Fibroblast of lung (primary cell): ENCODE data around the gene PSRC1. TPM values are rescaled to one million over a fixed set of nuclear protein-coding genes. Genes with fewer than 3 reads are reported as not detected.

ENCODE experiments used
- DNase-seq, 2 donors: peaks; one replicate each; pipeline versions ENCODE4 v3.0.0 to v3.0.0-alpha.2; 2010; ENCODE audit warnings: low read depth in 2 of 2
- H2AFZ ChIP-seq: 2 replicates; pipeline ENCODE4 v1.5.1; 2012; ENCODE audit warnings: low read length, control low read depth, inconsistent platforms
- H3K27ac ChIP-seq: 2 replicates; pipeline ENCODE4 v1.5.1; 2011; ENCODE audit warnings: low read length, control low read depth; ENCODE audit not compliant: insufficient read depth
- H3K27me3 ChIP-seq: 2 replicates; pipeline ENCODE4 v1.5.1; 2011; ENCODE audit warnings: mild to moderate bottlenecking, low read length; ENCODE audit not compliant: control insufficient read depth, insufficient read depth
- H3K36me3 ChIP-seq: 2 replicates; pipeline ENCODE4 v1.5.1; 2011; ENCODE audit warnings: low read length; ENCODE audit not compliant: control insufficient read depth, insufficient read depth
- H3K4me1 ChIP-seq: 2 replicates; pipeline ENCODE4 v1.5.1; 2011; ENCODE audit warnings: low read length; ENCODE audit not compliant: control insufficient read depth, insufficient read depth; ENCODE audit errors: extremely low read depth
- H3K4me2 ChIP-seq: 2 replicates; pipeline ENCODE4 v1.5.1; 2011; ENCODE audit warnings: low read length, control low read depth; ENCODE audit not compliant: insufficient read depth; ENCODE audit errors: extremely low read depth
- H3K4me3 ChIP-seq, 4 experiments: fragments of 200-600 bp in 1 of 4; sonication (generic) in 1 of 4; replicated peaks in 1 of 4; 2 replicates each; pipeline ENCODE4 v1.5.1; 2011 to 2016; ENCODE audit warnings: low read length in 4 of 4, low read depth in 3 of 4, mild to moderate bottlenecking in 3 of 4, control low read depth in 2 of 4, inconsistent platforms in 1 of 4, mixed read lengths in 1 of 4; ENCODE audit not compliant: insufficient read depth in 1 of 4; ENCODE audit errors: control extremely low read depth in 1 of 4
- H3K79me2 ChIP-seq: 2 replicates; pipeline ENCODE4 v1.5.1; 2012; ENCODE audit warnings: mild to moderate bottlenecking, low read length, inconsistent platforms; ENCODE audit not compliant: control insufficient read depth, insufficient read depth
- H3K9ac ChIP-seq: 2 replicates; pipeline ENCODE4 v1.5.1; 2011; ENCODE audit warnings: mild to moderate bottlenecking, low read length, control low read depth; ENCODE audit not compliant: insufficient read depth
- H3K9me3 ChIP-seq: 2 replicates; pipeline ENCODE4 v1.5.1; 2012; ENCODE audit warnings: low read depth, low read length; ENCODE audit not compliant: control insufficient read depth, insufficient read depth
- H4K20me1 ChIP-seq: 2 replicates; pipeline ENCODE4 v1.5.1; 2011; ENCODE audit warnings: low read length; ENCODE audit not compliant: control insufficient read depth, insufficient read depth; ENCODE audit errors: extremely low read depth
- CTCF ChIP-seq, 2 donors: IDR thresholded peaks in 1 of 2; conservative IDR thresholded peaks in 1 of 2; 1 replicate in 1 of 2; 2 replicates in 1 of 2; pipeline ENCODE4 v1.5.1; 2011 to 2012; ENCODE audit warnings: low read length in 2 of 2, control low read depth in 1 of 2, inconsistent platforms in 1 of 2, low read depth in 1 of 2, mild to moderate bottlenecking in 1 of 2
- EZH2 ChIP-seq: IDR thresholded peaks from 2 replicates; pipeline ENCODE4 v1.5.1; 2012; ENCODE audit warnings: low read length, control low read depth, mild to moderate bottlenecking; ENCODE audit errors: missing control alignments
- polyA plus RNA-seq, 2 donors: library from polyadenylated mRNA; depleted of rRNA in 1 of 2; stranded (reverse) in 1 of 2; unstranded in 1 of 2; fragments of >200 nt; gene quantifications; 2 replicates each; pipeline ENCODE4 v1.2.1, GENCODE V29; 2011 to 2012; ENCODE audit warnings: missing spikeins in 1 of 2
- total RNA-seq: library from RNA; depleted of rRNA; stranded (reverse); fragments of >200 nt; gene quantifications from 2 replicates; pipeline ENCODE4 v1.2.1, GENCODE V29; 2014

Gene PSRC1
- total and polyA plus RNA-seq, 2 donors (not counting 1 experiment from before 2014, with no cell fraction given) = 8.3 to 9.9 TPM

GRCh38 chr1:109254621-109255096 lies 28.3 kb downstream of the PSRC1 start:
- no peak overlapping the region for H3K4me3 ChIP-seq
- no peaks in the 10 kb centered on the region for H4K20me1 ChIP-seq
- H2AFZ ChIP-seq = no peak overlapping the region
- no peaks in the 10 kb centered on the region for H3K27me3 ChIP-seq
- H3K9me3 ChIP-seq = no peaks in the 10 kb centered on the region
- peaks cover 5% of the 10 kb centered on the region for H3K4me1 ChIP-seq
- H3K36me3 ChIP-seq = no peaks in the 10 kb centered on the region
- no peaks in the 10 kb centered on the region for H3K79me2 ChIP-seq
- H3K27ac ChIP-seq = no peak overlapping the region
- DNase-seq = no peak
- no peak for TF ChIP-seq CTCF (conservative IDR thresholded peaks at IDR 0.05 in 1 of 2, IDR thresholded peaks at IDR 0.05 in 1 of 2; ENCODE audit: low read depth in 1 of 2, low read length in 2 of 2)
- H3K9ac ChIP-seq = no peak overlapping the region
- H3K4me2 ChIP-seq = no peak overlapping the region

- H2AFZ ChIP-seq = peak overlapping the region; percentile 30
- no peaks in the 10 kb centered on the region for H3K79me2 ChIP-seq
- no peaks in the 10 kb centered on the region for H3K36me3 ChIP-seq
- no peaks in the 10 kb centered on the region for H3K27me3 ChIP-seq
- no peaks in the 10 kb centered on the region for H4K20me1 ChIP-seq
- peak in 1 of 2 donors; percentile 48 for DNase-seq
- H3K27ac ChIP-seq = no peak overlapping the region
- peaks cover 5% of the 10 kb centered on the region for H3K4me1 ChIP-seq
- H3K9ac ChIP-seq = peak overlapping the region; percentile 16
- no peaks in the 10 kb centered on the region for H3K9me3 ChIP-seq
- TF ChIP-seq EZH2 (no peak), CTCF (conservative IDR thresholded peaks at IDR 0.05 in 1 of 2, IDR thresholded peaks at IDR 0.05 in 1 of 2; ENCODE audit: low read depth in 1 of 2, low read length in 2 of 2) (no peak)
- no peak overlapping the region for H3K4me2 ChIP-seq
- no peak overlapping the region for H3K4me3 ChIP-seq
Observed at GRCh38 chr1:109253803-109254620, 28.9 kb downstream of the PSRC1 start.

GRCh38 chr1:109252893-109253802 lies 29.8 kb downstream of the PSRC1 start:
- Histone ChIP-seq H3K4me3 (no peak overlapping the region), H3K36me3 (no peaks in the 10 kb centered on the region), H3K4me2 (no peak overlapping the region), H3K27ac (no peak overlapping the region), H2AFZ (no peak overlapping the region), H3K27me3 (no peaks in the 10 kb centered on the region), H4K20me1 (no peaks in the 10 kb centered on the region), H3K4me1 (peaks cover 5% of the 10 kb centered on the region), H3K9ac (no peak overlapping the region), H3K9me3 (no peaks in the 10 kb centered on the region), H3K79me2 (no peaks in the 10 kb centered on the region)
- DNase-seq = peak; percentile 13 to 42
- no peak for TF ChIP-seq EZH2
- TF ChIP-seq CTCF (conservative IDR thresholded peaks at IDR 0.05 in 1 of 2, IDR thresholded peaks at IDR 0.05 in 1 of 2; ENCODE audit: low read depth in 1 of 2, low read length in 2 of 2) = no peak
